ENCODE data around the gene ADRA1B. TPM values are rescaled to one million over a fixed set of nuclear protein-coding genes. Genes with fewer than 3 reads are reported as not detected.

Gene ADRA1B
- total and polyA plus RNA-seq, 10 of the 15 experiments (the other 5 are each of a cell fraction or from before 2014, with no cell fraction given) = 0.04 TPM; not detected in 9

DNA sequence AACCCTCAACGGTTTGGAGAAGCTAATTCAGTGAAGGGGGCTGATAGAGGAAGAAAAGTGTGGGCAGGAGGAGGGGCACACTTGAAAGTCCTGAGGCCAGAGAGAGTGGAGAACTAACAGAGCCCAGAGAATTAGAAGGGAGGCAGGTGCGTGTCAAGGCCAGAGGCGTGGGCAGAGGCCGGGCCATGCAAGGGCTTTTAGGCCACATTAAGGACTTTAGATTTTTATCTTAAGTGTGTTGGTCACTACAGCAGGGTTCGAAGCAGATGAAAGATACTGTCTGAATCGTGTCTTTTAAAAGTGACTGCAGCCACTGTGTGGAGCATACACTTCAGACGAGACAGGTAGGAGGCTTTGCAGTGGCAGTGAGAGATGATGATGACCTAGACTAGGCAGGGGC, 6.7 kb downstream of the ADRA1B start:
- BruUV-seq (replicated peaks) = no TSS peak
- Histone ChIP-seq H3K4me2 (ENCODE audit: control insufficient read depth, insufficient read depth) (no peak overlapping the region), H3K27ac (ENCODE audit: control insufficient read depth, insufficient read depth) (no peak overlapping the region), H3K36me3 (ENCODE audit: control insufficient read depth in 2 of 2, insufficient read depth in 2 of 2, low read length in 1 of 2) (no peaks in the 10 kb centered on the region), H3K79me2 (ENCODE audit: control insufficient read depth, insufficient read depth, low read length) (no peaks in the 10 kb centered on the region), H2AFZ (ENCODE audit: control insufficient read depth, low read depth, low read length) (no peak overlapping the region), H3K9ac (ENCODE audit: control insufficient read depth, insufficient read depth, low read length) (no peak overlapping the region), H3K4me1 (ENCODE audit: control insufficient read depth, insufficient read depth, low read length) (no peaks in the 10 kb centered on the region), H3K4me3 (no peak overlapping the region), H4K20me1 (ENCODE audit: control insufficient read depth, insufficient read depth) (no peaks in the 10 kb centered on the region), H3K9me3 (replicated peaks; ENCODE audit: control insufficient read depth, insufficient read depth, low read length) (no peaks in the 10 kb centered on the region), H3K27me3 (replicated peaks in 1 of 2; ENCODE audit: control insufficient read depth in 2 of 2, insufficient read depth in 2 of 2, low read length in 1 of 2) (peaks cover 0 to 3% of the 10 kb centered on the region in 2 experiments; a peak in 2 of 4 replicates)
- no peak for ATAC-seq
- ChIA-PET SMC1A (ENCODE audit: uncharacterized antibody, unreplicated experiment) (no interaction called here), RAD21 (ENCODE audit: unreplicated experiment) (no interaction called here), CTCF (no interaction called here), POLR2A (no interaction called here)
- in situ Hi-C loops (cut with MboI) = no loop called here
- no peak for DNase-seq (ENCODE audit: low read depth, low spot score)
- no peak for TF ChIP-seq JUND (IDR thresholded peaks at IDR 0.05; ENCODE audit: low read depth, low read length)
- FAIRE-seq = no peak
- WGBS (ENCODE audit: insufficient coverage, insufficient replicate concordance, low lambda C conversion rate, missing lambda C conversion rate) = 19% methylated on average over 7 of the region's 7 CpGs
- intact Hi-C loops (cut with micrococcal nuclease; ENCODE audit: unreplicated experiment) = no loop called here

GRCh38 chr5:159928122-159928909, 12.0 kb downstream of the ADRA1B start:
- POLR2A ChIA-PET = interaction anchor here (0.5 kb wide), 1 partner anchor 501 kb away, joined by 3 read pairs; no protein-coding TSS in a partner anchor
- SMC1A ChIA-PET (ENCODE audit: uncharacterized antibody, unreplicated experiment) = interaction anchor here (1.2 kb wide), 1 partner anchor 14 kb away, joined by 3 read pairs; no protein-coding TSS in a partner anchor
- Histone ChIP-seq H3K27me3 (replicated peaks in 1 of 2; ENCODE audit: control insufficient read depth in 2 of 2, insufficient read depth in 2 of 2, low read length in 1 of 2) (peaks cover 0 to 3% of the 10 kb centered on the region in 2 experiments; a peak in 1 of 4 replicates), H3K79me2 (ENCODE audit: control insufficient read depth, insufficient read depth, low read length) (no peaks in the 10 kb centered on the region), H3K4me2 (ENCODE audit: control insufficient read depth, insufficient read depth) (no peak overlapping the region), H3K4me1 (ENCODE audit: control insufficient read depth, insufficient read depth, low read length) (no peaks in the 10 kb centered on the region), H3K4me3 (no peak overlapping the region), H3K36me3 (ENCODE audit: control insufficient read depth in 2 of 2, insufficient read depth in 2 of 2, low read length in 1 of 2) (no peaks in the 10 kb centered on the region), H3K9ac (ENCODE audit: control insufficient read depth, insufficient read depth, low read length) (no peak overlapping the region), H4K20me1 (ENCODE audit: control insufficient read depth, insufficient read depth) (no peaks in the 10 kb centered on the region), H3K27ac (ENCODE audit: control insufficient read depth, insufficient read depth) (no peak overlapping the region), H3K9me3 (replicated peaks; ENCODE audit: control insufficient read depth, insufficient read depth, low read length) (no peaks in the 10 kb centered on the region), H2AFZ (ENCODE audit: control insufficient read depth, low read depth, low read length) (no peak overlapping the region)
- in situ Hi-C loops (cut with MboI) (no loop called here), intact Hi-C loops (cut with micrococcal nuclease; ENCODE audit: unreplicated experiment) (no loop called here)
- TF ChIP-seq SREBF1 (IDR thresholded peaks at IDR 0.05; ENCODE audit: low read length) (no peak), SPI1 (IDR thresholded peaks at IDR 0.05; ENCODE audit: borderline replicate concordance, insufficient read depth, low read depth, low read length) (no peak), TCF12 (IDR thresholded peaks at IDR 0.05; ENCODE audit: low read depth, low read length) (no peak), RBBP5 (conservative IDR thresholded peaks at IDR 0.05) (no peak), CREB1 (IDR thresholded peaks at IDR 0.05; ENCODE audit: low read depth) (no peak), SMAD1 (IDR thresholded peaks at IDR 0.05; ENCODE audit: low read depth, partially characterized antibody) (no peak), FOXM1 (IDR thresholded peaks at IDR 0.05; ENCODE audit: low read depth, low read length) (no peak), MTA2 (IDR thresholded peaks at IDR 0.05; ENCODE audit: low read depth) (no peak), IRF4 (IDR thresholded peaks at IDR 0.05; ENCODE audit: low read depth, low read length) (no peak), CBFB (IDR thresholded peaks at IDR 0.05; ENCODE audit: low read depth) (no peak), PAX5 (IDR thresholded peaks at IDR 0.05; ENCODE audit: borderline replicate concordance, low read depth, low read length) (no peak), MYB (IDR thresholded peaks at IDR 0.05; ENCODE audit: borderline replicate concordance, low read depth, low read length) (no peak)
- TF ChIP-seq, protein P1, sequence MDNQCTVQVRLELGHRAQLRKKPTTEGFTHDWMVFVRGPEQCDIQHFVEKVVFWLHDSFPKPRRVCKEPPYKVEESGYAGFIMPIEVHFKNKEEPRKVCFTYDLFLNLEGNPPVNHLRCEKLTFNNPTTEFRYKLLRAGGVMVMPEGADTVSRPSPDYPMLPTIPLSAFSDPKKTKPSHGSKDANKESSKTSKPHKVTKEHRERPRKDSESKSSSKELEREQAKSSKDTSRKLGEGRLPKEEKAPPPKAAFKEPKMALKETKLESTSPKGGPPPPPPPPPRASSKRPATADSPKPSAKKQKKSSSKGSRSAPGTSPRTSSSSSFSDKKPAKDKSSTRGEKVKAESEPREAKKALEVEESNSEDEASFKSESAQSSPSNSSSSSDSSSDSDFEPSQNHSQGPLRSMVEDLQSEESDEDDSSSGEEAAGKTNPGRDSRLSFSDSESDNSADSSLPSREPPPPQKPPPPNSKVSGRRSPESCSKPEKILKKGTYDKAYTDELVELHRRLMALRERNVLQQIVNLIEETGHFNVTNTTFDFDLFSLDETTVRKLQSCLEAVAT (IDR thresholded peaks at IDR 0.05) = no peak
- DNase-seq (ENCODE audit: low read depth, low spot score) (no peak), FAIRE-seq (no peak), ATAC-seq (no peak)
- CTCF ChIA-PET = interaction anchor here (1.3 kb wide), 1 partner anchor 59 kb away, joined by 4 read pairs; no protein-coding TSS in a partner anchor
- RAD21 ChIA-PET (ENCODE audit: unreplicated experiment) = no interaction called here
- WGBS (ENCODE audit: insufficient coverage, insufficient replicate concordance, low lambda C conversion rate, missing lambda C conversion rate) = 59% methylated on average over 12 of the region's 12 CpGs
- no TSS peak for BruUV-seq (replicated peaks)
